Adrenal gland (tissue), 12 donors: Measurements from ENCODE around the gene TMEM40. TPM values are rescaled to one million over a fixed set of nuclear protein-coding genes. Genes with fewer than 3 reads are reported as not detected.

Experiments
- DNase-seq, 7 donors: peaks; one replicate each; pipeline ENCODE4 v3.0.0-alpha.2; 2019 to 2020
- H3K27ac ChIP-seq, 5 donors: fragments of 200-600 bp; sonication (generic) in 4 of 5; 1 replicate in 3 of 5; 2 replicates in 2 of 5; pipeline versions ENCODE4 v1.5.1 to v1.8.0; 2016 to 2020; ENCODE audit warnings: mild to moderate bottlenecking in 1 of 5
- H3K27me3 ChIP-seq: fragments of 200-600 bp; 2 replicates; pipeline ENCODE4 v1.8.0; 2021
- H3K36me3 ChIP-seq, 2 donors: fragments of 200-600 bp; replicated peaks in 1 of 2; 1 replicate in 1 of 2; 2 replicates in 1 of 2; pipeline versions ENCODE4 v1.5.1 to v1.8.0; 2018 to 2022
- H3K4me1 ChIP-seq, 2 donors: fragments of 200-600 bp; replicated peaks in 1 of 2; 1 replicate in 1 of 2; 2 replicates in 1 of 2; pipeline versions ENCODE4 v1.5.1 to v1.8.0; 2018 to 2021
- H3K4me3 ChIP-seq, 4 donors: fragments of 200-600 bp; sonication (generic) in 3 of 4; one replicate each; pipeline ENCODE4 v1.5.1; 2016 to 2018
- H3K9me3 ChIP-seq, 3 donors: fragments of 200-600 bp; sonication (generic) in 1 of 3; replicated peaks in 1 of 3; 1 replicate in 2 of 3; 2 replicates in 1 of 3; pipeline versions ENCODE4 v1.5.1 to v1.8.0; 2016 to 2021
- CTCF ChIP-seq, 6 experiments: fragments of 450-650 bp in 4 of 6; fragments of 200-600 bp in 2 of 6; sonication (generic) in 1 of 6; IDR thresholded peaks; 1 replicate in 5 of 6; 2 replicates in 1 of 6; pipeline versions ENCODE4 v1.5.1 to v1.8.0; 2016 to 2021; ENCODE audit warnings: antibody characterized with exemption in 6 of 6, mild to moderate bottlenecking in 2 of 6, moderate library complexity in 1 of 6
- POLR2A ChIP-seq, 2 donors: fragments of 450-650 bp; IDR thresholded peaks; one replicate each; pipeline ENCODE4 v1.6.1; 2017; ENCODE audit warnings: antibody characterized with exemption in 2 of 2, mild to moderate bottlenecking in 2 of 2, moderate library complexity in 1 of 2
- WGBS, 4 donors: extraction: QIAGEN DNeasy Blood & Tissue Kit in 2 of 4; methylation state at CpG; one replicate each; pipeline versions ENCODE4 v1.1.5 to v1.1.7; 2013 to 2017; 5-methylcytosine and 5-hydroxymethylcytosine counted together
- intact Hi-C, 2 donors: fragments of 100-400 bp; cut with DNase I; formaldehyde crosslinking; loops; one replicate each; pipeline versions ENCODE4 v1.14.1 to v1.15.0; 2022 to 2023
- polyA plus RNA-seq, 3 donors: library from polyadenylated mRNA; stranded (reverse); fragments of 200-250 nt in 2 of 3; fragments of 350-450 nt in 1 of 3; fragmentation: Illumina TruSeq in 1 of 3; extraction: RNeasy Lipid Tissue Mini Kit (QIAGEN cat#74804) in 1 of 3; gene quantifications; one replicate each; pipeline ENCODE4 v1.2.3, GENCODE V29; 2013 to 2014
- total RNA-seq, 9 donors: library from RNA; depleted of rRNA in 4 of 9; stranded (reverse); fragments of >200 nt in 4 of 9; fragments of 120-200 nt in 1 of 9; fragmentation: NEBNext Ultra II Directional in 1 of 9; extraction: Animal tissue kit (Norgen Biotek cat#: 25700) in 1 of 9; gene quantifications; one replicate each; pipeline versions ENCODE4 v1.1.0 to v1.2.4, GENCODE V29; 2013 to 2023
- donor health status: healthy with polysubstance abuse.
- donor health status: Bipolar disorder and iron deficiency.
- donor health status: DM: yes; HTN: yes; CAD: no.
- donor health status: DM: no; HTN: no; CAD: no.
- donor health status: DM: no; HTN: no; CAD: no.
- donor health status: DM: yes; HTN: yes; CAD: no.

The TMEM40 gene
- total and polyA plus RNA-seq, 12 donors: 0.17 to 1.5 (median 1.00) TPM; not detected in 8

DNA sequence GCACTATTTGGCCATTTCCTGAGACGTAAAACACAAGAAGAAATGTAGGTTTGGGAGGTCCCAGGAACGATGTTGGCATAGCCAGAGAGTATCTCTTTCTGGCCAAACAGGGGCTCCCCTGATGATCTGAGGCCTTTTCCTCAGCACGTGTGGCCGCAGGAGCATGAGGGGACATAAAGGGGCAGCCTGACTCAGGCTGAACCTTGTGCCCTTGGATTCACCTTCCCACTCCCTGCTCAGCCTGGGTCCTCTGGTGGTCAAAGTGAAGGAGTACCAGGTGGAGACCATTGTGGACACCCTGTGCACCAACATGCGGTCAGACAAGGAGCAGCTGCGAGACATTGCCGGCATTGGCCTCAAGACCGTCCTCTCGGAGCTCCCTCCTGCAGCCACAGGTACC, 48.0 kb upstream of the TMEM40 start:
- Histone ChIP-seq H3K27me3 (no peaks in the 10 kb centered on the region), H3K4me1 (peaks cover 3 to 10% of the 10 kb centered on the region in 2 donors), H3K9me3 (no peaks in the 10 kb centered on the region), H3K4me3 (no peak overlapping the region), H3K36me3 (peaks cover 0 to 5% of the 10 kb centered on the region in 2 donors), H3K27ac (no peak overlapping the region)
- intact Hi-C loops: no loop called here
- WGBS, 4 donors: 96 to 99% (median 96%) methylated on average over 9 of the region's 9 CpGs
- DNase-seq: no peak
- TF ChIP-seq POLR2A (IDR thresholded peaks at IDR 0.05) (no peak), CTCF (IDR thresholded peaks at IDR 0.05) (no peak)

GRCh38 chr3:12803371-12803770, 44.3 kb upstream of the TMEM40 start:
- TF ChIP-seq CTCF (IDR thresholded peaks at IDR 0.05) (no peak), POLR2A (IDR thresholded peaks at IDR 0.05) (no peak)
- Histone ChIP-seq H3K4me3 (no peak overlapping the region), H3K9me3 (no peaks in the 10 kb centered on the region), H3K4me1 (no peaks in the 10 kb centered on the region), H3K27ac (no peak overlapping the region), H3K36me3 (peaks cover 0 to 5% of the 10 kb centered on the region in 2 donors), H3K27me3 (no peaks in the 10 kb centered on the region)
- intact Hi-C loops: no loop called here
- no peak for DNase-seq
- WGBS, 4 donors: 92 to 97% (median 96%) methylated on average over 12 of the region's 12 CpGs

- WGBS, 4 donors: 88 to 95% (median 94%) methylated on average over 5 to 7 of the region's 7 CpGs
- Histone ChIP-seq H3K36me3 (peaks cover 0 to 4% of the 10 kb centered on the region in 2 donors), H3K4me1 (peaks cover 0 to 7% of the 10 kb centered on the region in 2 donors), H3K4me3 (no peak overlapping the region), H3K27me3 (no peaks in the 10 kb centered on the region), H3K27ac (no peak overlapping the region), H3K9me3 (no peaks in the 10 kb centered on the region)
- DNase-seq: no peak
- intact Hi-C loops: no loop called here
- TF ChIP-seq CTCF (IDR thresholded peaks at IDR 0.05): no peak
- no peak for TF ChIP-seq POLR2A (IDR thresholded peaks at IDR 0.05)
Observed at GRCh38 chr3:12799525-12800440, 40.7 kb upstream of the TMEM40 start.

- H3K27ac ChIP-seq: peak overlapping the region in 2 of 5 donors; percentile 41 to 84
- no peaks in the 10 kb centered on the region for H3K9me3 ChIP-seq
- no peaks in the 10 kb centered on the region for H3K27me3 ChIP-seq
- TF ChIP-seq CTCF (IDR thresholded peaks at IDR 0.05) (no peak), POLR2A (IDR thresholded peaks at IDR 0.05) (no peak)
- DNase-seq: peak; percentile 48 to 79 (median 73)
- intact Hi-C loops: no loop called here
- H3K4me3 ChIP-seq: no peak overlapping the region
- 69 to 72% (median 70%) methylated on average over 11 to 12 of the region's 12 CpGs for WGBS, 4 donors
- no peaks in the 10 kb centered on the region for H3K36me3 ChIP-seq
- H3K4me1 ChIP-seq: peaks cover 0 to 7% of the 10 kb centered on the region in 2 donors
Observed at GRCh38 chr3:12798559-12799179, 39.6 kb upstream of the TMEM40 start.
